Neural progenitor cell (in vitro differentiated cells): Measurements from ENCODE around the gene IRS1. TPM values are rescaled to one million over a fixed set of nuclear protein-coding genes. Genes with fewer than 3 reads are reported as not detected.

ENCODE experiments used
- DNase-seq: peaks from one replicate; pipeline ENCODE4 v3.0.0-alpha.2; 2016; ENCODE audit warnings: low spot score
- H2AFZ ChIP-seq: fragments of 200-600 bp; sonication (generic); replicated peaks from 2 replicates; pipeline ENCODE4 v1.6.1; 2016; ENCODE audit warnings: antibody characterized with exemption
- H3F3A ChIP-seq: fragments of 200-600 bp; sonication (generic); 2 replicates; pipeline ENCODE4 v1.6.1; 2016; ENCODE audit warnings: antibody characterized with exemption, low read depth
- H3K27ac ChIP-seq: fragments of 200-600 bp; sonication (generic); 2 replicates; pipeline ENCODE4 v1.5.1; 2016; ENCODE audit warnings: mild to moderate bottlenecking
- H3K27me3 ChIP-seq: fragments of 200-600 bp; sonication (generic); 2 replicates; pipeline ENCODE4 v1.6.1; 2016; ENCODE audit warnings: mild to moderate bottlenecking, moderate library complexity
- H3K36me3 ChIP-seq: fragments of 200-600 bp; sonication (generic); 2 replicates; pipeline ENCODE4 v1.5.1; 2016
- H3K4me1 ChIP-seq: fragments of 200-600 bp; sonication (generic); 2 replicates; pipeline ENCODE4 v1.6.1; 2016; ENCODE audit warnings: mixed run types
- H3K4me2 ChIP-seq: fragments of 200-600 bp; sonication (generic); 2 replicates; pipeline ENCODE4 v1.6.1; 2016
- H3K4me3 ChIP-seq: fragments of 200-600 bp; sonication (generic); 2 replicates; pipeline ENCODE4 v1.5.1; 2016
- H3K79me2 ChIP-seq: fragments of 200-600 bp; sonication (generic); 2 replicates; pipeline ENCODE4 v1.6.1; 2016; ENCODE audit warnings: low read depth
- H3K9ac ChIP-seq: fragments of 200-600 bp; sonication (generic); 2 replicates; pipeline ENCODE4 v1.6.1; 2016
- H3K9me3 ChIP-seq: fragments of 200-600 bp; sonication (generic); 2 replicates; pipeline ENCODE4 v1.5.1; 2016; ENCODE audit warnings: low read depth
- H4K20me1 ChIP-seq: fragments of 200-600 bp; sonication (generic); 2 replicates; pipeline ENCODE4 v1.6.1; 2016; ENCODE audit warnings: low read depth
- H3K27ac Mint-ChIP-seq: 3 replicates; pipeline ENCODE4 v1.8.0; 2021; ENCODE audit warnings: mixed read lengths
- H3K27me3 Mint-ChIP-seq: 2 replicates; pipeline ENCODE4 v1.8.0; 2022; ENCODE audit warnings: low read depth, mild to moderate bottlenecking, inconsistent platforms, moderate library complexity, mixed read lengths; ENCODE audit not compliant: insufficient read depth
- H3K36me3 Mint-ChIP-seq: 3 replicates; pipeline ENCODE4 v1.8.0; 2021; ENCODE audit warnings: mixed read lengths
- H3K4me1 Mint-ChIP-seq: 3 replicates; pipeline ENCODE4 v1.8.0; 2021; ENCODE audit warnings: mixed read lengths
- H3K4me3 Mint-ChIP-seq: 3 replicates; pipeline ENCODE4 v1.8.0; 2021; ENCODE audit warnings: mild to moderate bottlenecking, moderate library complexity, mixed read lengths
- H3K9me3 Mint-ChIP-seq: 3 replicates; pipeline ENCODE4 v1.8.0; 2020; ENCODE audit warnings: mixed read lengths
- EZH2 ChIP-seq: fragments of 200-600 bp; sonication (generic); IDR thresholded peaks from 2 replicates; pipeline ENCODE4 v1.6.1; 2017; ENCODE audit warnings: antibody characterized with exemption, mild to moderate bottlenecking, moderate library complexity
- EZH2phosphoT487 ChIP-seq: fragments of 200-600 bp; sonication (generic); IDR thresholded peaks from 2 replicates; pipeline ENCODE4 v1.6.1; 2017; ENCODE audit warnings: antibody characterized with exemption
- total RNA-seq: library from RNA; depleted of rRNA; stranded (reverse); fragments of >200 nt; gene quantifications from 2 replicates; pipeline ENCODE4 v1.2.3, GENCODE V29; 2015; ENCODE audit warnings: low replicate concordance
- TF ChIP-seq, protein P1 (sequence below): fragments of 200-600 bp; sonication (generic); IDR thresholded peaks from 2 replicates; pipeline ENCODE4 v1.5.1; 2017; ENCODE audit warnings: antibody characterized with exemption, mild to moderate bottlenecking

IRS1 gene
- total RNA-seq, 1 donor from 2014 or later = 8.4 TPM

DNA sequence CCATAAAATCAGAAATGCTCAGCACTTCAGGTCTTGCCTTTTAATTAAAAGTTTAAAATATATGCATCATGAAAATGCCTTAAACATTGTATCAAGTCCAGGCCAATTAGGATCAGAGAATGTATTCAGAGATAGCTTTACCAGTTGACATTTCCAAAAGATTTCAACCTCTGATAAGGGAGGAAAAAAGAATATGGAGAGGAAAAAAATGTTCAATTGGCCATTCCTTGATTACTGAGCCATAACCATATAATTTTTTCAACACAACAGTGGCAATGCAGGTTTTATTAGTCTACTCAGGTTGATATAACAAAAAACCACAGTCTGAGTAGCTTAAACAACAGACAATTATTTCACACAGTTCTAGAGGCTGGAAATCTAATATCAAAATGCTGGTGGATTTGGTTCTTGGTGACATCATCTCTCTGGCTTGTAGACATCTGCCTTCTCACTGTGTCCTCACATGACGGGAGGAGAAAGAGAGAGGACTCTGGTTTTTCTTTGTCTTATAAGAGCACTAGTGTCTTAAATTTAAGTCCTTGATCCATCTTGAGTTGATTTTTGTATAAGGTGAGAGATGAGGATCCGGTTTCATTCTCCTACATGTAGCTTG lies 111.9 kb downstream of the IRS1 start:
- no peaks in the 10 kb centered on the region for H3K9me3 ChIP-seq
- no peak overlapping the region for H3K9ac ChIP-seq
- H3K36me3 Mint-ChIP-seq = no peaks in the 10 kb centered on the region
- no peak overlapping the region for H3K4me3 Mint-ChIP-seq
- no peak overlapping the region for H3K27ac Mint-ChIP-seq
- no peaks in the 10 kb centered on the region for H3K27me3 ChIP-seq
- H3K27me3 Mint-ChIP-seq = no peaks in the 10 kb centered on the region
- no peak overlapping the region for H3K4me2 ChIP-seq
- DNase-seq = no peak
- H2AFZ ChIP-seq = no peak overlapping the region
- H3K4me1 Mint-ChIP-seq = peaks cover 3% of the 10 kb centered on the region
- no peak overlapping the region for H3K4me3 ChIP-seq
- H3K27ac ChIP-seq = no peak overlapping the region
- peaks cover 11% of the 10 kb centered on the region for H3K9me3 Mint-ChIP-seq
- H3K36me3 ChIP-seq = no peaks in the 10 kb centered on the region
- no peaks in the 10 kb centered on the region for H3K79me2 ChIP-seq
- TF ChIP-seq, protein P1, sequence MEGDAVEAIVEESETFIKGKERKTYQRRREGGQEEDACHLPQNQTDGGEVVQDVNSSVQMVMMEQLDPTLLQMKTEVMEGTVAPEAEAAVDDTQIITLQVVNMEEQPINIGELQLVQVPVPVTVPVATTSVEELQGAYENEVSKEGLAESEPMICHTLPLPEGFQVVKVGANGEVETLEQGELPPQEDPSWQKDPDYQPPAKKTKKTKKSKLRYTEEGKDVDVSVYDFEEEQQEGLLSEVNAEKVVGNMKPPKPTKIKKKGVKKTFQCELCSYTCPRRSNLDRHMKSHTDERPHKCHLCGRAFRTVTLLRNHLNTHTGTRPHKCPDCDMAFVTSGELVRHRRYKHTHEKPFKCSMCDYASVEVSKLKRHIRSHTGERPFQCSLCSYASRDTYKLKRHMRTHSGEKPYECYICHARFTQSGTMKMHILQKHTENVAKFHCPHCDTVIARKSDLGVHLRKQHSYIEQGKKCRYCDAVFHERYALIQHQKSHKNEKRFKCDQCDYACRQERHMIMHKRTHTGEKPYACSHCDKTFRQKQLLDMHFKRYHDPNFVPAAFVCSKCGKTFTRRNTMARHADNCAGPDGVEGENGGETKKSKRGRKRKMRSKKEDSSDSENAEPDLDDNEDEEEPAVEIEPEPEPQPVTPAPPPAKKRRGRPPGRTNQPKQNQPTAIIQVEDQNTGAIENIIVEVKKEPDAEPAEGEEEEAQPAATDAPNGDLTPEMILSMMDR = no peak
- TF ChIP-seq EZH2 (no peak), EZH2phosphoT487 (no peak)
- H3F3A ChIP-seq = no peaks in the 10 kb centered on the region
- no peaks in the 10 kb centered on the region for H4K20me1 ChIP-seq
- no peaks in the 10 kb centered on the region for H3K4me1 ChIP-seq

DNA sequence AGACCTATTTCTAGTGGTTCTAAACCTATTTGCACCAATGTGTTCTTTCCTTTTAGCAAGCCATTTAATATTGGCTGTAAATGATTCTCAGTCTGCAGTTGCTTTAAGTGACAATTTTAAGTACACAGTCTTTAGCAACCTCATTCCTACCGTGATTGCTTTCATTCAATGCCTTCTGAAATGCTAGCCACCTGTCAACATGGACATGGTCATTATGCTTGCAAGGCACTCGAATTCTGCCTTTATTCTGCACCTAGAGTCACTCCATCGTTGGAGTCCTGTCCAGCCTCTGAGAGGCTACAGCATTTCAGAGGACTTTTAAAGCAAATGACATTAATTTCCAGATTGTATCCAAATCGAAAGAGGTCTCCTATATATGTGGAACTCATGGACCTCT lies 115.1 kb downstream of the IRS1 start:
- Mint-ChIP-seq H3K27ac (no peak overlapping the region), H3K4me1 (peaks cover 4% of the 10 kb centered on the region), H3K27me3 (peaks cover 4% of the 10 kb centered on the region), H3K4me3 (no peak overlapping the region), H3K9me3 (peaks cover 17% of the 10 kb centered on the region), H3K36me3 (no peaks in the 10 kb centered on the region)
- DNase-seq = no peak
- Histone ChIP-seq H3K9ac (no peak overlapping the region), H4K20me1 (no peaks in the 10 kb centered on the region), H3K27ac (no peak overlapping the region), H3F3A (no peaks in the 10 kb centered on the region), H3K4me2 (no peak overlapping the region), H2AFZ (no peak overlapping the region), H3K9me3 (no peaks in the 10 kb centered on the region), H3K79me2 (no peaks in the 10 kb centered on the region), H3K36me3 (no peaks in the 10 kb centered on the region), H3K4me1 (peaks cover 2% of the 10 kb centered on the region), H3K27me3 (no peaks in the 10 kb centered on the region), H3K4me3 (no peak overlapping the region)
- TF ChIP-seq EZH2 (no peak), EZH2phosphoT487 (no peak)
- TF ChIP-seq, protein P1 = no peak

DNA sequence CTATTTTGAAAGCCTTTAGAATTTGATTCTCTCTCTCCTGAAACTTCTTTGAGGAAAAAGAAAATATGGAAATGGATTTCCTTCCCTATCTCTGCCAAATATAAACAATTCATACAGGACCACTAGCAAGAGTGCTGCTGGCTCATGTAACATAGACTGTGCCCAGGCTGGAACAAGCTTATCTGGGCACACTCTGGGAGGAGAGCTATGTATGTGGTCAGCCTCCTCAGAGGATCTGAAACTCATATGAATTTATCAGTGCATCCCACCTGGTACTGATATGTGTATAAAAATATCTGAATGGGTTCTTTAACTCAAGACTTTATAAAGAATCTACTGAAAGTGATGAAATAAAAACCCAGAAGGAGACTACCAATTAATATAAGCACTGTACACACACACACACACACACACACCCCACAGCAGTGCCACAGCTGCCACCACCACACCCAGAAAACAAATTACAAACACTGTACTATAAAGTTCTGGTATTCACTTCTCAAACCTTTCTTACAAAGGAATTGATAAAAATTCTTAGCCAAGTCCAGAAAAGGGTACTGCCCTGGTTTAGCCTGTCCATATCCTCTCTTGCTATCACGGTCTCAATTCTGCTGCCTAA lies 115.6 kb downstream of the IRS1 start:
- H3K9ac ChIP-seq = no peak overlapping the region
- H2AFZ ChIP-seq = no peak overlapping the region
- no peaks in the 10 kb centered on the region for H3K27me3 ChIP-seq
- Mint-ChIP-seq H3K9me3 (peaks cover 17% of the 10 kb centered on the region), H3K27ac (no peak overlapping the region), H3K4me1 (peaks cover 8% of the 10 kb centered on the region), H3K4me3 (no peak overlapping the region), H3K27me3 (peaks cover 4% of the 10 kb centered on the region), H3K36me3 (no peaks in the 10 kb centered on the region)
- no peak overlapping the region for H3K4me3 ChIP-seq
- no peaks in the 10 kb centered on the region for H3F3A ChIP-seq
- H3K9me3 ChIP-seq = no peaks in the 10 kb centered on the region
- no peak overlapping the region for H3K27ac ChIP-seq
- TF ChIP-seq, protein P1 = no peak
- no peak for TF ChIP-seq EZH2phosphoT487
- no peak for TF ChIP-seq EZH2
- no peaks in the 10 kb centered on the region for H4K20me1 ChIP-seq
- peaks cover 2% of the 10 kb centered on the region for H3K4me1 ChIP-seq
- no peak overlapping the region for H3K4me2 ChIP-seq
- H3K79me2 ChIP-seq = no peaks in the 10 kb centered on the region
- DNase-seq = no peak
- H3K36me3 ChIP-seq = no peaks in the 10 kb centered on the region
